GM23338 (cell line): ENCODE results near the gene METRNL. TPM values are rescaled to one million over a fixed set of nuclear protein-coding genes. Genes with fewer than 3 reads are reported as not detected.

Experiments
- ATAC-seq: fragments of 200-7000 bp; cut with Tn5 transposase; 3 replicates; pipeline ENCODE4 v1.9.1; 2020
- DNase-seq: peaks from one replicate; pipeline ENCODE4 v3.0.0-alpha.2; 2015; ENCODE audit warnings: low spot score
- H2AFZ ChIP-seq: fragments of 200-600 bp; sonication (generic); 2 replicates; pipeline ENCODE4 v1.8.0; 2016; ENCODE audit warnings: antibody characterized with exemption, mild to moderate bottlenecking, moderate library complexity
- H3F3A ChIP-seq: fragments of 200-600 bp; sonication (generic); replicated peaks from 2 replicates; pipeline ENCODE4 v1.8.0; 2017; ENCODE audit warnings: antibody characterized with exemption, mixed run types, low read depth
- H3K27ac ChIP-seq: fragments of 200-600 bp; sonication (generic); 2 replicates; pipeline ENCODE4 v1.6.1; 2016; ENCODE audit warnings: low read depth
- H3K27me3 ChIP-seq: fragments of 200-600 bp; sonication (generic); 2 replicates; pipeline ENCODE4 v1.8.0; 2016; ENCODE audit warnings: mild to moderate bottlenecking, mixed run types, moderate library complexity; ENCODE audit not compliant: insufficient read depth
- H3K36me3 ChIP-seq: fragments of 200-600 bp; sonication (generic); 2 replicates; pipeline ENCODE4 v1.8.0; 2016; ENCODE audit warnings: mild to moderate bottlenecking; ENCODE audit not compliant: insufficient read depth
- H3K4me1 ChIP-seq: fragments of 200-600 bp; sonication (generic); 2 replicates; pipeline ENCODE4 v1.8.0; 2016; ENCODE audit warnings: mild to moderate bottlenecking, moderate library complexity; ENCODE audit not compliant: insufficient read depth
- H3K4me2 ChIP-seq: fragments of 200-600 bp; sonication (generic); 2 replicates; pipeline ENCODE4 v1.7.1; 2017; ENCODE audit warnings: mixed run types
- H3K4me3 ChIP-seq: fragments of 200-600 bp; sonication (generic); 2 replicates; pipeline ENCODE4 v1.6.1; 2016; ENCODE audit warnings: mixed run types
- H3K79me2 ChIP-seq: fragments of 200-600 bp; sonication (generic); replicated peaks from 2 replicates; pipeline ENCODE4 v1.8.0; 2017; ENCODE audit warnings: mild to moderate bottlenecking; ENCODE audit not compliant: insufficient read depth
- H3K9me2 ChIP-seq: fragments of 200-600 bp; sonication (generic); 2 replicates; pipeline ENCODE4 v1.8.0; 2017; ENCODE audit not compliant: insufficient read depth
- H4K20me1 ChIP-seq: fragments of 200-600 bp; sonication (generic); replicated peaks from 2 replicates; pipeline ENCODE4 v1.8.0; 2017; ENCODE audit warnings: mild to moderate bottlenecking; ENCODE audit not compliant: insufficient read depth
- H3K27ac Mint-ChIP-seq: 2 replicates; pipeline ENCODE4 v1.8.0; 2020; ENCODE audit warnings: inconsistent platforms, mild to moderate bottlenecking, moderate library complexity, mixed read lengths
- H3K27me3 Mint-ChIP-seq: 3 replicates; pipeline ENCODE4 v1.8.0; 2022; ENCODE audit warnings: low read depth, mild to moderate bottlenecking, moderate library complexity, mixed read lengths, inconsistent platforms; ENCODE audit not compliant: insufficient read depth, poor library complexity
- H3K36me3 Mint-ChIP-seq: 3 replicates; pipeline ENCODE4 v1.8.0; 2021; ENCODE audit warnings: low read depth, mild to moderate bottlenecking, inconsistent platforms, moderate library complexity, mixed read lengths
- H3K4me1 Mint-ChIP-seq: 3 replicates; pipeline ENCODE4 v1.8.0; 2020; ENCODE audit warnings: mild to moderate bottlenecking, inconsistent platforms, mixed read lengths
- H3K4me3 Mint-ChIP-seq: 3 replicates; pipeline ENCODE4 v1.8.0; 2021; ENCODE audit warnings: moderate library complexity, mild to moderate bottlenecking, inconsistent platforms, mixed read lengths
- H3K9me3 Mint-ChIP-seq: 3 replicates; pipeline ENCODE4 v1.8.0; 2020; ENCODE audit warnings: moderate library complexity, mild to moderate bottlenecking, inconsistent platforms, mixed read lengths
- CREB1 ChIP-seq: fragments of 250-450 bp; sonication (Bioruptor Pico); IDR thresholded peaks from 2 replicates; pipeline ENCODE4 v1.5.0; 2020; ENCODE audit warnings: low read depth, mild to moderate bottlenecking, moderate library complexity
- CTCF ChIP-seq, 2 experiments: fragments of 200-600 bp in 1 of 2; sonication (generic) in 1 of 2; conservative IDR thresholded peaks; 2 replicates each; pipeline versions ENCODE4 v1.5.1 to v1.6.1; 2016 to 2017; ENCODE audit warnings: antibody characterized with exemption in 2 of 2, low read depth in 2 of 2, mild to moderate bottlenecking in 2 of 2, moderate library complexity in 1 of 2
- EZH2 ChIP-seq: fragments of 200-600 bp; sonication (generic); IDR thresholded peaks from one replicate; pipeline ENCODE4 v1.8.0; 2017; ENCODE audit warnings: antibody characterized with exemption, mild to moderate bottlenecking, low read depth; ENCODE audit not compliant: unreplicated experiment
- POLR2AphosphoS5 ChIP-seq: IDR thresholded peaks from 2 replicates; pipeline ENCODE4 v1.6.1; 2016; ENCODE audit warnings: antibody characterized with exemption, low read depth
- REST ChIP-seq: IDR thresholded peaks from one replicate; pipeline ENCODE4 v1.6.1; 2018; ENCODE audit warnings: antibody characterized with exemption; ENCODE audit not compliant: unreplicated experiment
- STAT1 ChIP-seq: IDR thresholded peaks from one replicate; pipeline ENCODE4 v1.6.1; 2016; ENCODE audit warnings: antibody characterized with exemption; ENCODE audit not compliant: unreplicated experiment
- ZNF114 ChIP-seq: fragments of 250-450 bp; sonication (Bioruptor Pico); IDR thresholded peaks from 2 replicates; pipeline ENCODE4 v1.5.0; 2020; ENCODE audit warnings: mild to moderate bottlenecking, moderate library complexity
- ZNF331 ChIP-seq: fragments of 250-450 bp; sonication (Bioruptor Pico); IDR thresholded peaks from 2 replicates; pipeline ENCODE4 v1.5.0; 2020; ENCODE audit warnings: low read depth, mild to moderate bottlenecking, moderate library complexity
- polyA plus RNA-seq: library from polyadenylated mRNA; unstranded; fragments of >200 nt; fragmentation: Nextera tagmentation; extraction: Ambion mirVana; gene quantifications from 2 replicates; pipeline ENCODE4 v1.2.1, GENCODE V29; 2016
- total RNA-seq: library from RNA; depleted of rRNA; stranded (reverse); fragments of >200 nt; shearing (Covaris generic); gene quantifications from 2 replicates; pipeline ENCODE4 v1.2.3, GENCODE V29; 2014

Gene METRNL
- total and polyA plus RNA-seq, 2 experiments from 2014 or later = 12.2 to 20.2 TPM

- H3K4me2 ChIP-seq = peak overlapping the region; percentile 87
- H3K27ac Mint-ChIP-seq = no peak overlapping the region
These were observed 27.8 kb upstream of the METRNL start for GRCh38 chr17:83051396-83052240.

DNA sequence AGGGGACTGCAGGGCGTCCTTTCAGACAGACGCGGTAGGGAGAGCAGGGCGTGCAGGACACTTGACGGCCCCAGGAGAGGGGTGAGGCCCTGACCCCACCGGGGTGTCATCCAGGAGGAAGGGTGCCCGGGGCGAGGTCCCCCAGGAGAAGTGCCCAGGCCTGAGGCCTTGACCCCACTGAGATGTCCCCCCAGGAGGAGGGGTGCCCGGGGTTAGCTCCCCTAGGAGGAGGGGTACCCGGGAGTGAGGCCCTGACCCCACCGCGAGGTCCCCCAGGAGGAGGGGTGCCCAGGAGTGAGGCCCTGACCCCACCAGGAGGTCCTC, 27.2 kb upstream of the METRNL start:
- H3K27ac Mint-ChIP-seq = no peak overlapping the region
- Histone ChIP-seq H3K4me1 (no peaks in the 10 kb centered on the region; the same call in 1 of the 2 replicates), H2AFZ (peak overlapping the region; percentile 91)
- TF ChIP-seq ZNF114 = no peak
- no peak for TF ChIP-seq EZH2
- TF ChIP-seq CTCF (conservative IDR thresholded peaks at IDR 0.05; ENCODE audit: low read depth in 2 of 2) = no peak
- TF ChIP-seq REST = no peak
- no peak for TF ChIP-seq POLR2AphosphoS5

More at GRCh38 chr17:83051396-83052240, 27.8 kb upstream of the METRNL start:
- Mint-ChIP-seq H3K36me3 (peaks cover 16% of the 10 kb centered on the region), H3K4me3 (peak overlapping the region; percentile 81), H3K9me3 (no peaks in the 10 kb centered on the region; the same call in 2 of the 3 replicates), H3K4me1 (peaks cover 6% of the 10 kb centered on the region), H3K27me3 (peaks cover 12% of the 10 kb centered on the region)
- no peak for TF ChIP-seq CTCF (conservative IDR thresholded peaks at IDR 0.05; ENCODE audit: low read depth in 2 of 2)
- no peak for TF ChIP-seq STAT1
- no peak for TF ChIP-seq ZNF331 (CRISPR knock-in tag)
- TF ChIP-seq POLR2AphosphoS5 = peak; percentile 76
- peak; percentile 27 for TF ChIP-seq CREB1 (CRISPR knock-in tag)
- Histone ChIP-seq H4K20me1 (no peaks in the 10 kb centered on the region), H3F3A (no peaks in the 10 kb centered on the region), H3K4me1 (no peaks in the 10 kb centered on the region; the same call in 1 of the 2 replicates), H3K4me3 (peak overlapping the region; percentile 69), H2AFZ (peak overlapping the region; percentile 91), H3K36me3 (no peaks in the 10 kb centered on the region), H3K27me3 (no peaks in the 10 kb centered on the region), H3K9me2 (no peaks in the 10 kb centered on the region), H3K27ac (no peak overlapping the region), H3K79me2 (no peaks in the 10 kb centered on the region)
- ATAC-seq = peak; percentile 85
- peak; percentile 96 for DNase-seq

More for the DNA sequence above, 27.2 kb upstream of the METRNL start:
- DNase-seq = no peak
- Histone ChIP-seq H3K27me3 (no peaks in the 10 kb centered on the region), H3F3A (no peaks in the 10 kb centered on the region), H3K9me2 (no peaks in the 10 kb centered on the region), H3K27ac (no peak overlapping the region), H3K4me2 (peak overlapping the region; percentile 87), H3K79me2 (no peaks in the 10 kb centered on the region), H3K36me3 (no peaks in the 10 kb centered on the region), H3K4me3 (peak overlapping the region; percentile 59), H4K20me1 (no peaks in the 10 kb centered on the region)
- Mint-ChIP-seq H3K27me3 (peaks cover 12% of the 10 kb centered on the region), H3K9me3 (no peaks in the 10 kb centered on the region; the same call in 2 of the 3 replicates), H3K4me3 (peak overlapping the region; percentile 68), H3K4me1 (peaks cover 6% of the 10 kb centered on the region), H3K36me3 (peaks cover 11% of the 10 kb centered on the region; the same call in 2 of the 3 replicates)
- no peak for ATAC-seq
